GM12878 (cell line): Measurements from ENCODE around the gene SSX2IP. TPM values are rescaled to one million over a fixed set of nuclear protein-coding genes. Genes with fewer than 3 reads are reported as not detected.

Experiments
- CUX1 ChIP-seq: IDR thresholded peaks from 2 replicates; pipeline ENCODE4 v1.6.1; 2012; ENCODE audit warnings: improper control_type of control experiment, low read depth, low read length; ENCODE audit not compliant: insufficient replicate concordance
- HCFC1 ChIP-seq: fragments of 150-350 bp; IDR thresholded peaks from 2 replicates; pipeline ENCODE4 v1.6.1; 2014; ENCODE audit warnings: low read length
- NFIC ChIP-seq: IDR thresholded peaks from 2 replicates; pipeline ENCODE4 v1.6.1; 2012; ENCODE audit warnings: low read depth, mild to moderate bottlenecking, inconsistent platforms, low read length, moderate library complexity
- RELB ChIP-seq: fragments of 450-650 bp; IDR thresholded peaks from 2 replicates; pipeline ENCODE4 v1.6.1; 2017; ENCODE audit warnings: low read depth, mild to moderate bottlenecking, moderate library complexity
- SUPT20H ChIP-seq: IDR thresholded peaks from 2 replicates; pipeline ENCODE4 v1.6.1; 2011; ENCODE audit warnings: low read depth, mild to moderate bottlenecking, low read length, moderate library complexity, borderline replicate concordance; ENCODE audit not compliant: control insufficient read depth
- ZBTB4 ChIP-seq: fragments of 450-650 bp; formaldehyde crosslinking; IDR thresholded peaks from 2 replicates; pipeline ENCODE4 v1.4.0; 2022; ENCODE audit warnings: mild to moderate bottlenecking, moderate library complexity
- polyA plus RNA-seq, 11 experiments: library from polyadenylated mRNA; depleted of rRNA in 4 of 11; unstranded in 6 of 11; stranded (reverse) in 5 of 11; fragments of >200 nt; fragmentation: Nextera tagmentation in 4 of 11; fragmentation: Illumina TruSeq in 1 of 11; extraction: Ambion mirVana in 4 of 11; extraction: Trizol in 1 of 11; gene quantifications; 1 replicate in 1 of 11; 2 replicates in 10 of 11; pipeline versions ENCODE4 v1.2.1 to v1.2.3, GENCODE V29; 2011 to 2016; ENCODE audit warnings: inconsistent platforms in 2 of 11, missing spikeins in 2 of 11, low read depth in 1 of 11
- total RNA-seq, 4 experiments: library from RNA; depleted of rRNA in 3 of 4; stranded (reverse); fragments of >200 nt in 3 of 4; fragmentation: Illumina TruSeq in 1 of 4; extraction: Trizol in 1 of 4; gene quantifications; 2 replicates each; pipeline versions ENCODE4 v1.2.1 to v1.2.3, GENCODE V29; 2013 to 2021

The SSX2IP gene
- total and polyA plus RNA-seq, 10 of the 15 experiments (the other 5 are each of a cell fraction or from before 2014, with no cell fraction given): 3.3 to 14.0 (median 10.4) TPM

- TF ChIP-seq NFIC (no peak), SUPT20H (no peak), CUX1 (no peak), RELB (no peak), ZBTB4 (CRISPR knock-in tag) (no peak), HCFC1 (no peak)
Measured at GRCh38 chr1:84737590-84737989, 47.3 kb upstream of the SSX2IP start (continued).
